Germinal center (tissue), 1 donor: ENCODE results near the gene CPEB4.

Experiments used
- DNase-seq: peaks from one replicate; pipeline ENCODE4 v3.0.0; 2012; ENCODE audit warnings: mixed read lengths, low spot score

CPEB4 gene

DNA sequence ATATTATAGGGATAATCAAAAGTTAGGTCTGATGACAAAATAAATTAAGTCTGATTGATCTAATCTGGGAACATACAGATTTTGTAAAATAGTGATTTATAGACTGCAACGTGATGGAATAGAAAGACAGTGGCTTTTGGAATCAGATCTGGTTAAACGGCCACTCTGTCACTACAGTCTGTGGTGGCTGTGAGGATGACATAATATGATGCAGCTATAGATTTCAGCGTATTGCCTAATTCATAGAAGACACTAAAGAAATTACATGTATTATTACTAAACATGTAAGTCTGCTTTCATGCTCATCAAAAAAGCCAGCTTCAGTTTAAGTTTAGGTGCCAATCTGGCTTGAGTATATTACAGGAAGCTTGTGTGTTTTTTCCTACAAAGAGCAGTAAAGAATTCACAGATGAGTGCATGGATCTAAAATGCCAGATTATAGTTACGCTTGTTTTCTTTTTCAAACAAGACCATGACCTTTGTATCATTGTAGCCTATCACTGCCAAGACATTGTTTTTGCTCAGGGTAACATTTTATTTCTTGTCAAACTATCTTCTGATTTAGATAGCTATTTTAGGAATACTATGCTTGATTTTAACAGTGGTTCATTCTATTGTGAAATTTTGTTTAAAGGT, 25.7 kb downstream of the CPEB4 start:
- DNase-seq = no peak

DNA sequence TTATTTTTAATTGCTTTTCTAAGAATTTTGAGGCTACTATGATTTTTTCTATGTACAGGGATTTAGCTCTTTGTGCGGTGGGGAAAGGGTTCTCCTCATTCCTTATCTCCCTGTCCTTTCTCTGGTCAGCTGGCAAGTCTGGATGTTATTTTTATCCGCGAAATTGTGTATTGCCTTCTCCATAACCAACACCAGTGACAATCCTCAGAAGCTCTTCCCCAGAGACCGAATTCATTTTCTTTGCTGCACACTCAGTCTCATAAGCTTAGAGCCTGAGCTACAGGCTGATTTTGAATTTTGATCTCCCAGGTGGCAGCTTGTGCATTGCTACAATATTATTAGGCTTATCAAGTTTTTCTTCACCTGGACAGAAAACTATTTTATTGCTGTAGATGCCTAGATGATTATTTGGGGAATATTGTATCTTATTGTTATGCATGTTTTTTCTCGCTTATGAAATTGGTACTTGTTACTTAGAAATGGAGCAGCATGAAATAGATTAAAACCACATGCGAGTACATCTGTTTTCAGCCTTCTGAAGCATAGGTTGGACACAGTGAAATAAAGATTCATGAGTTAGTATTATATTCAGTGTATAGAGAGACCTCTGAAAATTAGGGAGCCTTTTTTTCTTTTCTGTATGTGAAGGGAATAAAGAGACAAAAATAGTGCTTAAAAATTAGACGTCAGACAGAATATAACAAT, 27.3 kb downstream of the CPEB4 start:
- no peak for DNase-seq

DNA sequence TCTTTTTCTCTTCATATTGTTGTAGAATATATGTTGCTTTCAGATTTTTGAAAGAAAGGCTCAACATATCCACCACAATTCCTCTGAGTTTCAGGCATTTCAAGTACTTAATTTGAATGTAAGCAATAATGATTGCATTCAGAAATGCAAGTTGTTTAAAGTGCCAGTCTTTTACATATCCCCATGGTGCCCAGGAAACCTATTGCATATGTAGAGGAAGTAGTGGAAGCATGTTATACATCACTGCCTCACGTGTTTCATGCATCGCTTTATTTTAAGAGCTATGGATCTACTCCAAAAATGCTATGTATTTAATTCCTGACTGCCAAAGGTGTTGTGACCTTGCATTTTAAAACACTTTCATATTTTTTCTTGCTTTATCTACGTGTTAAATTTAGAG, 28.1 kb downstream of the CPEB4 start:
- DNase-seq = peak; percentile 44

DNA sequence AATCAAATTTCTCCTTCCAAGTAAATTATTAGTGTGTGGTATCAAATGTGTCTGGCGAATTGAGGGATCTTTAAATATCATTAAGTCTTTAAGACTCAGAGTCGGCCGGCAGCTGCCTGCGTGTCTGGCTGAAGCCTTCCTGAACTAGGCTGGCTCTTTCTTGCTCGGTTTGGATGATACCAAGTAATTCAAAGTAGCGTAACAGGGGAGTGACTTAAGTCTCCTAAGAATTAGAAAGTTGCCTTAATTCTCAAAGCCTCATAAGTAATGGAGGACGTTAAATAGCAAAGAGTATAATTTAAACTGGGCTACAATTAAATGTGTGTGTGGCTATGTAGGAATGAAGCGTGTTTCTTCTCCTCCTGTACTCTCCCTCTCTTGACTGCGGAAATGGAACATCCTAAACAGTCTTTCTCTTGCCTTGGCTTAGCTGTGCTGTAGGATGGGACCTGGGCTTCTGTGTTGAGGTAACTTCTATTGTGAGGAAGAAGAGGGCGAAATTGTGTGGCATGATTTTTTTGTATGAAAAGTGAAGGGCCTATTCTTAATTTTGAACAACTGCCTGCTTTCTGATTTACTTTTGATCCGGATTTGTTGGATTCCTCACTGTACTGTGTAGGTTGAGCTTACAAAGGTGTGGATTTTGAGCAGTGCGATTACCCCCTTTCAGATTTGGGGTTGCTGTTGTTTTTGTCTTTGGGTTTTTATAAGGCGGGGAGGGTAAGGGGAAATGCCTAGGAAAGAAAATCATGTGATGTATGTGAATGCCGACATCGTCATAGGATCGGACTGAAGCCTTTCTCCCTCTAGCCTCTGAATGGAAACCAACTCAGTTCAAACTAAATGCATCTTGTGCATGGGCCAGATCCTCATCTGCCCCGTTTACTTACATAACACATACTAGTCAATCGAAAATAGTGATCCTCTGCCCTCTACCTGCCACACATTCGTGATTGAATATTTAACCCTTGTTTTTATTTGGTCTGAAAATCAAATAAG, 29.9 kb downstream of the CPEB4 start:
- DNase-seq = peak; percentile 74

DNA sequence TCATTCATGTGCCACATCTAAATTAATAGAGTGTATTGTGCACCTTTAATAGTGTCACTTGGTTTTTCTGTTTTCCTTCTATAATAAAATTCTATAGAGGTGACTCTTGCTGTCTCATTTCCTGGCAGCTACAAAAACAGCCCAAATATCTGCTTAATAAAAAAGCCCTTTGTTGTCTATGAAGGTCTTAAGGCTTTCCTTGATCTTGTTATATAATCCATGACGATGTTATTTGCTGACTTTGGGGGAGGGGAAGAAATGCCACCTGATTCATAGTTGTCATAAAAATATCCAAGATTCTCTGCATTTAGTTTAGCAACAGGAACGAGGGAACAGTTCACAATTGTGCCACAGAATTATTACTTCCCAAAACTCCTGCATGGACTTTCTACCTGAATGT, 31.3 kb downstream of the CPEB4 start:
- no peak for DNase-seq

DNA sequence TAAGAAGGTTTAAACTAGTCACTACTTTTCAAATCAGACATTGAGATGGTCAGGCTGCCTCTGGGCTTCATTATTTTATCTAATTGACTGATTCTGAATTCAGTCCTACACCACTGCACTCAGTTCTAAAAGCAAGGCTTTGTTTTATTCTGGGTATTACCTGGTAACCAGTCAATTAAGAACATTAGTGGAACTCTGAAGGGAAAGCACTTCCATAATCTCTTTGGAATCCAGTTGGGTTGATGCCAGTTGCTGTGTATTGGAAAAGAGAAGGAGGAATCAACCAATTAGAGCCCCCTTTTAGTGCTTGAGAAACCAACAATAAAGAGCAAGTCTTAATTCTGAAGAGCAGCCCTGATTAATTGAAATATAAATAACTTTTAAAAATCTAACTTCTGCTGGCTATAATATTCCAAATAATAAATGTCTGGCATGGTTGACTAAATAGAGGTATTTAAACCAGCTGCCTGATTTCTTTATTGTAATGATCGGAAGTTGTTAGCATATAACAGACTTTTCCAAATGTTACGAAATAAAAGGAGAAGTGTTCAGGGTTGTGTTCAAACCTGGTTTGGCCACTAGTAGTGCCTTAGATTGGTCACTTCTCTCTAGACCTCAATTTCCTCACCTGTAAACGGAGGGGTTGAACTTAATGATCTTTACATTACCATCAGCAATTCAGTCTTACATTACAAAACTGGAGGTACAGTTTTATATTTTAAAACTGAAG, 32.0 kb downstream of the CPEB4 start:
- no peak for DNase-seq

DNA sequence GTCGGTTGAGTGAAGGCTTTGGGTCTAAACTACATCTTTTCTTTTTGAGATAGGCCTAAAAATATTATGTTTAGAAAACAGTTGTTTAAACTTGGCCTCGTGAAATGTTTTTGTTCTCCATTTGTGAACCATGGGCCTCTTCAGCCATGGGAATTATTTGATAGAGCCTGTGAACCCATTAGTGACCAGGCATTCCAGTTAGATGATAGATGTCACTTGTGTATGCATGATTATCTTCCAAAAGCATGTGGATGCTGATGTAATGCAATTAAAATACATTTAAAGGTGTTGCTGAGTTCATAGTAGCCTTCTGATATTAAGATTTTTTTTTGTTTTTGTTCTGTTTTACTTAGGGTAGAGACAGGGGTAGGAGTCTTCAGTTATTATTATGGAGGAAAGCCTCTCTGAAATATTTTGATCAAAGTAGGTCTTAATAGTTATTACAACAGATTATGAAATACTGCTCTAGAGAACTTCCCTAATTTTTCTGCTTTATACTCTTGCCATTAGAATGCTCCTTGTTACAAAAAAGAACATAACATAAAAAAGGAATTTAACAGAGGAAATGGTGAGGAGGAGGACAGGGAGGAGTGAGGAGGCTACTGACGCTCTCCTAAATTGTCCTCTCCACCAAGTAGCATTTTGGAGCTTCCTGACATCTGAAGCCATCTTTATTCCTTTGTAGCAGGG, 32.9 kb downstream of the CPEB4 start:
- no peak for DNase-seq

DNA sequence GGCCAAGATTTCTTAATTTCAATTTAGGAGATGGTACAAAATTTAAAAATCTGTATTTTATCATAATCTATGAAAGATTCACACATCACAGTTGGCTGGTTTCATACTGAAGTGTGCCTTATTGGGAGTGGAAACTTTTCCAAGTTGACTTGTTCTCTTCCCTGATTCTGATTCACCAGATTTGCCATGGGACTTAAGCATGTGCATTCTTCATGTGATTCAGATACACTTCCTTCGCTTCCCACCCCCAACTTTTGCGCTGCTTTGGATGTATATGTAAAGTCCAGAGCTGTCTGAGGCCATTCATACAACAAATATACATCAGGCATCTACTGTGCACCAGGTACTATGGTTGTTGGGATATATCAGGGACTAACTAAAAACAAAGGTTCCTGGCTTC, 34.4 kb downstream of the CPEB4 start:
- DNase-seq = no peak

DNA sequence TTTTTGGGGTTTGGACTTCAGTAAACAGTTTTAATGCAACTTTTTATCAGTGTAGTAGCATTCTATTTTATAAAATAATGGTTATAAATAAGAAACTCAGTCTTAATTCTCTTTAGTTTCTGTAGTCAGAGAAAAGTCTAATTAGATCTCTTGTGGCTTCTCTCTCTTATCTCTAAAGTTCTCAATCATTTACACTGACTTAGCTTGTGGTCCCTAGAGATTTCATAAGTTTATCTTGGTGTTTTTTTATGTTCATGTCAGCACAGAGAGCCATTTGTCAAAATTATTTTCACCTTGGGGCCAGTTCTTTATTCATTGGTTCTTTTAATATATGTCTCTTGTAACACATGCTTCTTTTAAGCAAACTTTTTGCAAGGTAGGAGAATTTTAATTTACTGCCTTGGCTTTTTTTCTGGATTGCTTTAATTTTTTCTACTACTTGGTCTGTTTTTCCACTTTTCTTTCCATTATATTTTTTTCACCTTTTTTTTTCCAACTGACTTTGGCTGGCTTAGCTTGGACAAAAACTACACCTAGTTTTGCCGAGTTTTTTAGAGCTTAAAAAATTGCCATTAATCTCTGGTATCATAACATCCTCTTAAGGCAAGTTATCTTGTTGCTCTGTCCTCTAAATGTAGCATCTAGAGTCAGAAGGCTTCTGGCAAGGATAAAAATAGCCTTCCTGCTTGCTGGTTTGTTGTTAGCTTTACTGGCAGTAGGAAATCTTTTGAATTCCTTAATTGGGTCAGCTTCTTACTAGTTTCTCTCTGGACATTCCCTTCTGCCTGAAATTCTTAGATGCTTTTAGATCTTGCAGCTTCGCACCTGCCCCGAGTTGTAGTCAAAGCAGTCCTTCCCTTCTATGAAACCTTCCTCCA, 35.3 kb downstream of the CPEB4 start:
- no peak for DNase-seq

DNA sequence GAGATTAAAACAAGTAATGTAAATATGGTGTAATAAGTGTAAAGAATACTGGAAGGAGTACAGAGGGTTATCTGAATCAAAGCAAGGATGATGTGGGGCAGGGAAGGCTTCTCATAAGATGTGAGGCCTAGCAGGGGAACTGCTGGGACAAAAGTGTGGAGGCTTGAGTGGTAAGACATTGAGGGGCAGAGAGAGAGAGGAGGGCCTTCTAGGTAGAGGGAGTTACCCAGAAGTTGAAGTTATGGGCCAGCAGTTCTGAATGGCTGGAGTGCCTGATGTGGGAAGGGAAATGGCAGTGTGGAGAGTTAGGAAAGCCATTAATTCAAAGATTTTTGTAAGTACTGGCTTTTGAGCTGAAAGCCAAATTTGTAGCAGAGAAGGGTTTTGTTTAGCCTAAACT, 36.8 kb downstream of the CPEB4 start:
- no peak for DNase-seq

DNA sequence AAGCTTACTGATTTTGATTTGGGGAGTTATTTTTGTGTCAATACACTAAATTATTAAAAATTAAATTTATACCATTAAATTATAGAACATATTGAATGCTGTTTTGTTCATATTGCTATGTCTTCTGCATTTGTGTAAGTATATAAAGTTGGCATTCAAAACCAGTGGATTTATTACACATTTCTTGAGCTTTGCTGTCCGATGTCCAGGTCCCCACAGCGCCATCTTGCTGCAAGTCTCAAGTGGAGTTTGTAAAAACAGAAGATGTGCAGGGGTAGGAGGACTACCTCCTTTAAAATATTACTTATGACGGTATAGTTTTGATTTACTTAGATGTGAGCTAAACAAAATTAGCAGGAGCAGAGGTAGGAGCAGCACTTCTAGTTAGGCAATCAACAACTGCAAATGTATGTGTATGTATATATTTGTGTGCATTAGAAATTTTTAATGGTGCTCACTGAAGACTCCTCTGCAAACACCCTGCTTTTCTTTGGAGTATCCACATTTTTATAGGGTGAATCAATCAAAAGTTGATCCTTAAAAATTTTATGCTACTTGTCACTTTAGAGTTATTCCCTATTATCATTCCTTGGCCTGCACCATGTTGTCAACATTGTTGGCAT, 37.4 kb downstream of the CPEB4 start:
- DNase-seq = peak; percentile 16

DNA sequence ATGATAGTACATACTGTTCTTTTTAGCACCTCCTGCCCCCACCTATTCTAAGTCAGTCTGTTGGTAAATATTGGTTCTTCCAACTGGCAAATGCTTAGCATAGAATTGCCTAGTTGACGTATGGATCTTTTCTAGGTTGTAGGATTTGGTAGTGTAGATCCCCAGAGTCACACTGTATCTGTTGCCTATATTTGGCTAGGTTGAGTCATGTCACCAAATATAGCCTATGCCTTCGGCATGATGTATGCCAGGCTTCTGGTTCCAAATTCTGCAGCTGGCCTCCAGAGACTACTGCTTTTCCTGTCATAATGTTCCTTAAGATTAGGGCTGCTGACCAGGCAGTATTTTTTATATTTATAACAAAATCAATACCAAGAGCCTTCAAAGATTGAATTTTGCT, 38.2 kb downstream of the CPEB4 start:
- no peak for DNase-seq

DNA sequence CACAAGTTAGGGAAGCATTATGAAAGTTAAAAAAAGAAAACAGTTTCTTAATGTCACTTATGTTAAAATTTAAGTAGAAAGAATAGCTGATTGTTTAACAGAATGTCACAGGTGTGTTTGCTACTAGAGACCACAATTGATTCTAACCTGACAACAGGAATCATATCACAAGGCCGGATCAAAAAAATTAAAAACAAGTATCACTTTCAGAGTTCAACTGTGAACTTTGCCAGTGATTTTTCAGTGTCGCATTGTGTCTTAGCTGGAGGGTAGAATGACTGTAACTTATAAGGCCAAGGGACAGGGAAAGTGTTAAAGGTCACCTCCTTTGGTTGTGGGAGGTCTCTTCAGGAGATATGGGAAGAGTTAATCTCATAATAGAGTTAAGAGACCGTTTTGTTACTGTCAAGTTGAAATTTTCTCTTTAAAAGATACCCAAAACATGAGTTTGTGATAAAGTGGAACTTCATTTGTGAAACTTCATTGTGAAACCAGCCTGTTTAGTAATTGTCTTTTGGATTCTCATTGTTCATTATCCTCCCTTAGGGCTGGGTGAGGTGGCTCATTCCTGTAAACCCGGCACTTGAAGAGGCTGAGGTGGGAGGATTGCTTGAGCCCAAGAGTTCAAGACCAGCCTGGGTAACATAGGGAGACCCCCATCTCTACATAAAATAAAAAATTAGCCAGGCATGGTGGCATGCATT, 40.9 kb downstream of the CPEB4 start:
- no peak for DNase-seq

DNA sequence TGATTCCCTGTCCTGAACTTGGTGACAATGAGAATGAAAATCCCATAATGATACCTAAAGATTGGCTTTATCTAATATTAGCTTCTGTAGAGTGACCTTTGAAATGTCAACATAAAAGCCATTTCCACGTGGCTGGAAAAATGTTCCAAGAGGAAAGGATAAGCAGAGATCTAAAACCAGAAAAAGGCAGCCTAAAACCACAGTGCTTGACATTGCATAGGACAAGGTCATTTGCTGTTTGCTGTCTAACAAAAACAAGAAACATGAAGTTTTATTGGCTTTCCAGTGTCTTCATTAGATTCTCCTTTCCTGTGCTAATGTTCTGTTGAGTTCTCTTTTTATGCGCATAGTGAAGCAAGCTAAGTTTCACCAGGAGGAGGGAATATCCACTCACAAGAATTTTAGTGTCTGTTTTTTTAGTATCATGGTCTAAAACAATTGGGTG, 44.6 kb downstream of the CPEB4 start:
- DNase-seq = no peak

DNA sequence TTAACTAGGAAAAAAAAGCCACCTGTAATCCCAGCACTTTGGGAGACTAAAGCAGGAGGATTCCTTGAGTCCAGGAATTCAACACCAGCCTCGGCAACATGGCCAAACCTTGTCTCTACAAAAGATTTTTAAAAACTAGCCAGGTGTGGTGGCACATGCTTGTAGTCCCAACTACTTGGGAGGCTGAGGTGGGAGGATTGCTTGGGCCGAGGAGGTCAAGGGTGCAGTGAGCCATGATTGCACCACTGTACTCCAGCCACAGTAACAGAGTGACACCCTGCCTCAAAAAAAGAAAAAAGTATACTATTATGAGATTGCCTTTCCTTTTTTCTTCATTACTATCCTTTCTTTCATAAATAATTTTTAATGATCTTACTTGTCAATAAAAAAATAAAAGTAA, 45.8 kb downstream of the CPEB4 start:
- no peak for DNase-seq

DNA sequence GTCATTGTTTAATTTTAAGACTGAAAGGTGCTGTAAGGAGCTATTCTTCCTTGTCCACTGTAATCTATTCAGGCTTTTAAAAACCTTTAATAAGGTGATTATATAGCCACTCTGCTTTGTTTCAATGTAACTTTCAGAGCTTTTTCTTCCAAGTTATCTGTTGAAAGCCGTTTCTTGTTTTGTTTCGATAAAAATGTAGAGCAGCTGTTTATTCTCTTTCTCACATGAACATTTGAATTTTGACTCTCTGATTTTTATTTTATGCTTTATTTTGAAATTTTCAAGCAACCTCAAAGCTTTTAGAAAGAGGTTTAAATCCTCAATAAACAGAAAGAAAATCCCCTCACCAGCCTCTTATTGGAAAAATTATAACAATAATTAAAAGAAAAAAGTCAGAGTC, 47.2 kb downstream of the CPEB4 start:
- DNase-seq = no peak

DNA sequence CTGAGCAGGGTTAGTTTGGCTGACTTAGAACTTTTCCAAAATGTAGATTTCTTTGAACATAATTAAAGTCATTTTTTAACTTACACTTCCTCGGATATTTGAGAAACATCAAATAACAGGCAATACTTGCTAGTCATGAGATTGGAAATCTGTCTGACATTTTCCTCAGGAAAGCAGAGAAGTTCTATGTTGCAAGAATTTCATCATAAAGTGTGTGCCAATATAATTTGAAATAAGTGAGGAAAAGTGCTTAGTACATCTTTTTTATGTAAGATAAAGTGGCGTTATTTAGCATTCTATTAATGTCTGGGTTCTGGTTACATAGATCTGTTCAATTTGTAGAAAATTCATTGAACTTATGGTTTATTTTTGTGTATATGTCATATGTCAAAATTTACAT, 52.1 kb downstream of the CPEB4 start:
- DNase-seq = no peak

DNA sequence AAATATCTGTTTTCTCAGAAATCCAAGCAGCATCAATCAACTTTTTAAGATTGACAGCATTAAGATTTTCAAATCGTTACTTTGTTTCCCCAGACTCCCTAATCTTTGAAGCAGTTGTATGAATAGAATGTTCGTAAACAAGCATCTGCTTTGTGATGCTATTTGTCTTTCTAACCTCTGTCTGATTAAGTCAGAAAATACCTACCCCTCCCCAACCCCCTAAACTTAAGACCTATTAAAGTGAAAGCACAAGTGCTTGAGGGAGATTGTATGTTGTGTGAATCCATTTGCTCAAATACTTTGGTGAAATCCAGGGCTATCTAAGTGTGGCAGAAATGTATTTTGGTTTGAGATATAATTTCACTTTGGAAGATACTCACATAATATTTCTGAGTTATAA, 53.0 kb downstream of the CPEB4 start:
- DNase-seq = no peak

DNA sequence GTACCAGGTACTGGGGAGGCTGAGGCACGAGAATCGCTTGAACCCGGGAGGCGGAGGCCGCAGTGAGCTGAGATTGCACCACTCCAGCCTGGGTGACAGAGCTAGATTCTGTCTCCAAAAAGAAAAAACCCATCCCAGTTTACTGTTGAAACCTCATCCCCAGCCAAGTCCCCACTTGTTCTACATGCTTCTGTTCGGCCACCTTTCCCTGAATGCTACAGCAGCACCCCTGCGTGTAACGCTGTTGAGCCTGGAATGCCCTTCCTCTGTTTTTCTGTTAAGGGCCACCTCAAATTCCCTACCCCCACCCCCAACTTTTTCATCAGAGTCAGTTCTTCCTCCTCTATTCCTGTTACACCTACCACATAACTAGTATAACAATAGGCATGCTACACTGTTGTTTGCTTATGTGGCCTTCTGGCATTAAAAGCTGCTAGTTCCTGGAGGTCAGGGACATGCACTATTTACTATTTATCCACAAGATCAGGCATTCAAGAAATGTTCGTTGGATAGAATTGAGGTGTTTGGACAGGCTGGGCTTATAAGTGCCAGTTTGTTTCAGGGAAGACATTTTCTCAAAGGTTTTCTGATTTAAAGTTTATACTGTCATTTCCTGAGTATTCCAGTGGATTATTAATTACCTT, 53.7 kb downstream of the CPEB4 start:
- DNase-seq = no peak
